Neural cell (in vitro differentiated cells): ENCODE results near the gene SLC36A2. TPM values are rescaled to one million over a fixed set of nuclear protein-coding genes. Genes with fewer than 3 reads are reported as not detected.

Source experiments
- H2AFZ ChIP-seq: fragments of 200-600, 300-800 bp; sonication (generic), shearing (Covaris generic); 2 replicates; pipeline ENCODE4 v1.6.0; 2014; ENCODE audit warnings: low read depth, mild to moderate bottlenecking, antibody characterized with exemption, low read length, moderate library complexity
- H3F3A ChIP-seq: fragments of 200-600 bp; shearing (Covaris generic); 2 replicates; pipeline ENCODE4 v1.6.1; 2016; ENCODE audit warnings: mild to moderate bottlenecking, moderate library complexity, mixed read lengths, antibody characterized with exemption, low read length; ENCODE audit not compliant: insufficient read depth, poor library complexity, severe bottlenecking
- H3K27ac ChIP-seq: fragments of 200-600, 300-800 bp; sonication (generic), shearing (Covaris generic); 2 replicates; pipeline ENCODE4 v1.5.1; 2014; ENCODE audit warnings: mild to moderate bottlenecking, low read length, moderate library complexity
- H3K27me3 ChIP-seq: fragments of 300-800, 200-600 bp; sonication (generic), shearing (Covaris generic); 2 replicates; pipeline ENCODE4 v1.6.0; 2014; ENCODE audit warnings: mild to moderate bottlenecking, low read depth, low read length, moderate library complexity; ENCODE audit not compliant: insufficient read depth
- H3K36me3 ChIP-seq: fragments of 300-800, 200-600 bp; sonication (generic), shearing (Covaris generic); 2 replicates; pipeline ENCODE4 v1.5.1; 2014; ENCODE audit warnings: mild to moderate bottlenecking, antibody characterized with exemption, low read length, moderate library complexity; ENCODE audit not compliant: insufficient read depth
- H3K4me2 ChIP-seq: fragments of 300-800, 200-600 bp; sonication (generic), shearing (Covaris generic); 2 replicates; pipeline ENCODE4 v1.6.0; 2014; ENCODE audit warnings: mild to moderate bottlenecking, low read length
- H3K4me3 ChIP-seq: fragments of 300-800, 200-600 bp; sonication (generic), shearing (Covaris generic); 2 replicates; pipeline ENCODE4 v1.5.1; 2014; ENCODE audit warnings: mild to moderate bottlenecking, low read length, moderate library complexity
- H3K79me2 ChIP-seq: fragments of 200-600 bp; shearing (Covaris generic); replicated peaks from 2 replicates; pipeline ENCODE4 v1.6.0; 2014; ENCODE audit warnings: mild to moderate bottlenecking, low read length, moderate library complexity; ENCODE audit not compliant: insufficient read depth
- H3K9ac ChIP-seq: fragments of 300-800, 200-600 bp; sonication (generic), shearing (Covaris generic); 2 replicates; pipeline ENCODE4 v1.6.1; 2016; ENCODE audit warnings: mild to moderate bottlenecking, low read length, mixed read lengths
- H3K9me2 ChIP-seq: fragments of 200-600 bp; shearing (Covaris generic); 2 replicates; pipeline ENCODE4 v1.6.1; 2016; ENCODE audit warnings: mild to moderate bottlenecking, low read length, mixed read lengths; ENCODE audit not compliant: insufficient read depth
- H3K9me3 ChIP-seq: fragments of 200-600, 300-800 bp; sonication (generic), shearing (Covaris generic); 2 replicates; pipeline ENCODE4 v1.6.1; 2016; ENCODE audit warnings: mild to moderate bottlenecking, mixed run types, low read length, moderate library complexity, mixed read lengths
- H4K20me1 ChIP-seq: fragments of 200-600 bp; shearing (Covaris generic); 2 replicates; pipeline ENCODE4 v1.6.1; 2016; ENCODE audit warnings: mild to moderate bottlenecking, mixed run types; ENCODE audit not compliant: insufficient read depth
- EZH2 ChIP-seq: fragments of 200-600, 300-800 bp; shearing (Covaris generic), sonication (generic); IDR thresholded peaks from 2 replicates; pipeline ENCODE4 v1.6.1; 2014; ENCODE audit warnings: antibody characterized with exemption, low read length, borderline replicate concordance, mild to moderate bottlenecking; ENCODE audit not compliant: insufficient read depth, poor library complexity, severe bottlenecking
- MXI1 ChIP-seq: fragments of 450-650 bp; conservative IDR thresholded peaks from 2 replicates; pipeline ENCODE4 v1.6.1; 2014; ENCODE audit warnings: antibody characterized with exemption, mild to moderate bottlenecking; ENCODE audit not compliant: poor library complexity, severe bottlenecking
- POLR2AphosphoS5 ChIP-seq: IDR thresholded peaks from 2 replicates; pipeline ENCODE4 v1.6.1; 2012
- RAD21 ChIP-seq: fragments of 450-650 bp; conservative IDR thresholded peaks from 2 replicates; pipeline ENCODE4 v1.6.1; 2014; ENCODE audit warnings: antibody characterized with exemption, mild to moderate bottlenecking, moderate library complexity
- SMC3 ChIP-seq: fragments of 450-650 bp; conservative IDR thresholded peaks from 2 replicates; pipeline ENCODE4 v1.6.1; 2014; ENCODE audit warnings: antibody characterized with exemption, mild to moderate bottlenecking, moderate library complexity; ENCODE audit not compliant: poor library complexity
- TAF1 ChIP-seq: IDR thresholded peaks from 2 replicates; pipeline ENCODE4 v1.6.1; 2012; ENCODE audit warnings: low read depth
- polyA plus RNA-seq: library from polyadenylated mRNA; depleted of rRNA; stranded (reverse); fragments of >200 nt; gene quantifications from 2 replicates; pipeline ENCODE4 v1.2.3, GENCODE V29; 2014
- TF ChIP-seq, protein P1 (sequence below): fragments of 450-650 bp; IDR thresholded peaks from 2 replicates; pipeline ENCODE4 v1.5.1; 2014; ENCODE audit warnings: antibody characterized with exemption, mild to moderate bottlenecking, moderate library complexity; ENCODE audit not compliant: poor library complexity, severe bottlenecking
- TF ChIP-seq, protein P2 (sequence below): IDR thresholded peaks from 2 replicates; pipeline ENCODE4 v1.6.1; 2012; ENCODE audit warnings: borderline replicate concordance

The SLC36A2 gene
- polyA plus RNA-seq, 1 donor from 2014 or later = not detected

DNA sequence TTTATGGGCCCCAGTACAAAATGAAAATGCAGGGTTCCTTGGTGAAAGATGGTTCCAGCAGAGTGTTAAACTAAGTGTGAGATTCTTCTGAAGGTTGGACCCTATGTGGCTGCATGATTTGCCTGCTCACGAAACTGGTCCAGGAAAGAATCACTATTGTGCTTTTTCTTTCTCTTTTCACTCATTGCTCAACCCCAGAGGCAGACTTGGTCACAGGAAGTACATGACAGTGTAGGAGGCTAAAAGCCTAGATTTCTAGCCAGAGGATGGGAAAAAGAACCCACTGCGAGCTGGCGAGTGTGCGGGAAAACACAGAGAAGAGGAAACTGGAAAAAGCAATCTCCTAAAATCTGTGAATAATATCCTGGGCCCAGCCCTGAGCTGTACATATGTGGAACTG, 18.6 kb downstream of the SLC36A2 start:
- no peaks in the 10 kb centered on the region for H3K27me3 ChIP-seq
- H3K9me3 ChIP-seq = no peaks in the 10 kb centered on the region
- no peaks in the 10 kb centered on the region for H3K79me2 ChIP-seq
- no peak overlapping the region for H3K27ac ChIP-seq
- no peak overlapping the region for H2AFZ ChIP-seq
- TF ChIP-seq POLR2AphosphoS5 (no peak), TAF1 (no peak), RAD21 (no peak), EZH2 (no peak), MXI1 (no peak), SMC3 (no peak)
- TF ChIP-seq, protein P1, sequence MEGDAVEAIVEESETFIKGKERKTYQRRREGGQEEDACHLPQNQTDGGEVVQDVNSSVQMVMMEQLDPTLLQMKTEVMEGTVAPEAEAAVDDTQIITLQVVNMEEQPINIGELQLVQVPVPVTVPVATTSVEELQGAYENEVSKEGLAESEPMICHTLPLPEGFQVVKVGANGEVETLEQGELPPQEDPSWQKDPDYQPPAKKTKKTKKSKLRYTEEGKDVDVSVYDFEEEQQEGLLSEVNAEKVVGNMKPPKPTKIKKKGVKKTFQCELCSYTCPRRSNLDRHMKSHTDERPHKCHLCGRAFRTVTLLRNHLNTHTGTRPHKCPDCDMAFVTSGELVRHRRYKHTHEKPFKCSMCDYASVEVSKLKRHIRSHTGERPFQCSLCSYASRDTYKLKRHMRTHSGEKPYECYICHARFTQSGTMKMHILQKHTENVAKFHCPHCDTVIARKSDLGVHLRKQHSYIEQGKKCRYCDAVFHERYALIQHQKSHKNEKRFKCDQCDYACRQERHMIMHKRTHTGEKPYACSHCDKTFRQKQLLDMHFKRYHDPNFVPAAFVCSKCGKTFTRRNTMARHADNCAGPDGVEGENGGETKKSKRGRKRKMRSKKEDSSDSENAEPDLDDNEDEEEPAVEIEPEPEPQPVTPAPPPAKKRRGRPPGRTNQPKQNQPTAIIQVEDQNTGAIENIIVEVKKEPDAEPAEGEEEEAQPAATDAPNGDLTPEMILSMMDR = no peak
- TF ChIP-seq, protein P2, sequence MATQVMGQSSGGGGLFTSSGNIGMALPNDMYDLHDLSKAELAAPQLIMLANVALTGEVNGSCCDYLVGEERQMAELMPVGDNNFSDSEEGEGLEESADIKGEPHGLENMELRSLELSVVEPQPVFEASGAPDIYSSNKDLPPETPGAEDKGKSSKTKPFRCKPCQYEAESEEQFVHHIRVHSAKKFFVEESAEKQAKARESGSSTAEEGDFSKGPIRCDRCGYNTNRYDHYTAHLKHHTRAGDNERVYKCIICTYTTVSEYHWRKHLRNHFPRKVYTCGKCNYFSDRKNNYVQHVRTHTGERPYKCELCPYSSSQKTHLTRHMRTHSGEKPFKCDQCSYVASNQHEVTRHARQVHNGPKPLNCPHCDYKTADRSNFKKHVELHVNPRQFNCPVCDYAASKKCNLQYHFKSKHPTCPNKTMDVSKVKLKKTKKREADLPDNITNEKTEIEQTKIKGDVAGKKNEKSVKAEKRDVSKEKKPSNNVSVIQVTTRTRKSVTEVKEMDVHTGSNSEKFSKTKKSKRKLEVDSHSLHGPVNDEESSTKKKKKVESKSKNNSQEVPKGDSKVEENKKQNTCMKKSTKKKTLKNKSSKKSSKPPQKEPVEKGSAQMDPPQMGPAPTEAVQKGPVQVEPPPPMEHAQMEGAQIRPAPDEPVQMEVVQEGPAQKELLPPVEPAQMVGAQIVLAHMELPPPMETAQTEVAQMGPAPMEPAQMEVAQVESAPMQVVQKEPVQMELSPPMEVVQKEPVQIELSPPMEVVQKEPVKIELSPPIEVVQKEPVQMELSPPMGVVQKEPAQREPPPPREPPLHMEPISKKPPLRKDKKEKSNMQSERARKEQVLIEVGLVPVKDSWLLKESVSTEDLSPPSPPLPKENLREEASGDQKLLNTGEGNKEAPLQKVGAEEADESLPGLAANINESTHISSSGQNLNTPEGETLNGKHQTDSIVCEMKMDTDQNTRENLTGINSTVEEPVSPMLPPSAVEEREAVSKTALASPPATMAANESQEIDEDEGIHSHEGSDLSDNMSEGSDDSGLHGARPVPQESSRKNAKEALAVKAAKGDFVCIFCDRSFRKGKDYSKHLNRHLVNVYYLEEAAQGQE = no peak
- H3K9me2 ChIP-seq = no peaks in the 10 kb centered on the region
- H3K36me3 ChIP-seq = no peaks in the 10 kb centered on the region
- H3K4me2 ChIP-seq = no peak overlapping the region
- H3F3A ChIP-seq = no peaks in the 10 kb centered on the region
- H3K4me3 ChIP-seq = no peak overlapping the region
- H3K9ac ChIP-seq = no peak overlapping the region
- no peaks in the 10 kb centered on the region for H4K20me1 ChIP-seq

DNA sequence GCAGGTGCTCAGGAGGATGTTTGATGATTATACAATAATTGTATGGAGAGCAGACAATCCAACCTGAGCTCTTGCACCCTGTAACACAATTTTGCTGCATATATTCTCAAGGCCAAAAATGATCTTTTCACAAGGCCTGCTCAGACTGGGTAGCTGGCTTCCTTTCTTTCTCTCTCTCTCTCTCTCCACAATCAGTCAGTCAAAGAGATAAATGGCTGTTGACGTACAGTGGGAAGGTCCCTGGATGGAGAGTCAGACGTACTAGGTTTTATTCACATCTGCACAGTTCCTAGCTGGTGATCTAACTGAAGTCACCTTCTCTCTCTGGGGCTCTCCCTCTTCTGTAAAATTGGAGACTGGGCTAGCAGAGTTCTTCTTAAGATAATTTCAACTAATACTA, 19.8 kb downstream of the SLC36A2 start:
- Histone ChIP-seq H3K9me2 (no peaks in the 10 kb centered on the region), H3K9me3 (no peaks in the 10 kb centered on the region), H3K9ac (no peak overlapping the region), H3K4me2 (no peak overlapping the region), H2AFZ (no peak overlapping the region), H4K20me1 (no peaks in the 10 kb centered on the region), H3K79me2 (no peaks in the 10 kb centered on the region), H3F3A (no peaks in the 10 kb centered on the region), H3K36me3 (no peaks in the 10 kb centered on the region), H3K27ac (no peak overlapping the region), H3K27me3 (no peaks in the 10 kb centered on the region), H3K4me3 (no peak overlapping the region)
- TF ChIP-seq, protein P1 = no peak
- no peak for TF ChIP-seq SMC3
